ENCODE results near the gene HNRNPAB. TPM values are rescaled to one million over a fixed set of nuclear protein-coding genes. Genes with fewer than 3 reads are reported as not detected.
A peak's percentile ranks its signal among the peaks of the same experiment; 100 is the strongest.
"Not testable (repeated sequence)": the region's sequence is repeated elsewhere in the genome, so short reads cannot be mapped to it uniquely, and the experiment has no call there.

Gene HNRNPAB
- polyA plus RNA-seq, 4 donors, result 111 to 168 (median 154) TPM

GRCh38 chr5:178196281-178196812 lies 8.0 kb upstream of the HNRNPAB start:
- DNase-seq (ENCODE audit: low read depth in 4 of 4, low spot score in 3 of 4), result no peak

- no peak for DNase-seq (ENCODE audit: low read depth in 4 of 4, low spot score in 3 of 4)
These were observed 7.3 kb upstream of the HNRNPAB start for GRCh38 chr5:178196986-178197385.

- DNase-seq (ENCODE audit: low read depth in 4 of 4, low spot score in 3 of 4), result not testable (repeated sequence)
These were observed 6.2 kb upstream of the HNRNPAB start for GRCh38 chr5:178198151-178198550.

- DNase-seq (ENCODE audit: low read depth in 4 of 4, low spot score in 3 of 4), result no peak
These were observed 5.6 kb upstream of the HNRNPAB start for GRCh38 chr5:178198706-178199105.

GRCh38 chr5:178199581-178200434 lies 4.5 kb upstream of the HNRNPAB start:
- no peak for DNase-seq (ENCODE audit: low read depth in 4 of 4, low spot score in 3 of 4)

- DNase-seq (ENCODE audit: low read depth in 4 of 4, low spot score in 3 of 4), result no peak
These were observed 3.0 kb upstream of the HNRNPAB start for GRCh38 chr5:178201221-178201926.

GRCh38 chr5:178201927-178202235 lies 2.5 kb upstream of the HNRNPAB start:
- no peak for DNase-seq (ENCODE audit: low read depth in 4 of 4, low spot score in 3 of 4)

GRCh38 chr5:178202541-178202940 lies 1.8 kb upstream of the HNRNPAB start:
- no peak for DNase-seq (ENCODE audit: low read depth in 4 of 4, low spot score in 3 of 4)

- peak in 1 of 4 donors; percentile 14 for DNase-seq (ENCODE audit: low read depth in 4 of 4, low spot score in 3 of 4)
These were observed 607 bp upstream of the HNRNPAB start for GRCh38 chr5:178203670-178204181.

- DNase-seq (ENCODE audit: low read depth in 4 of 4, low spot score in 3 of 4), result peak in 2 of 4 donors; percentile 39 to 52
These were observed 809 bp downstream of the HNRNPAB start for GRCh38 chr5:178204935-178205748.

GRCh38 chr5:178205749-178206047 lies 1.4 kb downstream of the HNRNPAB start:
- DNase-seq (ENCODE audit: low read depth in 4 of 4, low spot score in 3 of 4), result no peak

- no peak for DNase-seq (ENCODE audit: low read depth in 4 of 4, low spot score in 3 of 4)
These were observed 2.1 kb downstream of the HNRNPAB start for GRCh38 chr5:178206166-178207101.

- DNase-seq (ENCODE audit: low read depth in 4 of 4, low spot score in 3 of 4), result no peak
These were observed 3.0 kb downstream of the HNRNPAB start for GRCh38 chr5:178207183-178207916.

GRCh38 chr5:178207917-178208280 lies 3.6 kb downstream of the HNRNPAB start:
- DNase-seq (ENCODE audit: low read depth in 4 of 4, low spot score in 3 of 4), result no peak

- DNase-seq (ENCODE audit: low read depth in 4 of 4, low spot score in 3 of 4), result no peak
These were observed 4.4 kb downstream of the HNRNPAB start for GRCh38 chr5:178208540-178209227.

GRCh38 chr5:178209334-178210072 lies 5.2 kb downstream of the HNRNPAB start:
- no peak for DNase-seq (ENCODE audit: low read depth in 4 of 4, low spot score in 3 of 4)

GRCh38 chr5:178210073-178210535 lies 5.8 kb downstream of the HNRNPAB start:
- DNase-seq (ENCODE audit: low read depth in 4 of 4, low spot score in 3 of 4), result no peak

GRCh38 chr5:178210686-178211085 lies 6.4 kb downstream of the HNRNPAB start:
- DNase-seq (ENCODE audit: low read depth in 4 of 4, low spot score in 3 of 4), result no peak
